Neural progenitor cell (in vitro differentiated cells): ENCODE measurements around the gene CLK3. TPM values are rescaled to one million over a fixed set of nuclear protein-coding genes. Genes with fewer than 3 reads are reported as not detected.

Experiments used
- DNase-seq: peaks from one replicate; pipeline ENCODE4 v3.0.0-alpha.2; 2016; ENCODE audit warnings: low spot score
- H2AFZ ChIP-seq: fragments of 200-600 bp; sonication (generic); replicated peaks from 2 replicates; pipeline ENCODE4 v1.6.1; 2016; ENCODE audit warnings: antibody characterized with exemption
- H3F3A ChIP-seq: fragments of 200-600 bp; sonication (generic); 2 replicates; pipeline ENCODE4 v1.6.1; 2016; ENCODE audit warnings: antibody characterized with exemption, low read depth
- H3K27ac ChIP-seq: fragments of 200-600 bp; sonication (generic); 2 replicates; pipeline ENCODE4 v1.5.1; 2016; ENCODE audit warnings: mild to moderate bottlenecking
- H3K27me3 ChIP-seq: fragments of 200-600 bp; sonication (generic); 2 replicates; pipeline ENCODE4 v1.6.1; 2016; ENCODE audit warnings: mild to moderate bottlenecking, moderate library complexity
- H3K36me3 ChIP-seq: fragments of 200-600 bp; sonication (generic); 2 replicates; pipeline ENCODE4 v1.5.1; 2016
- H3K4me1 ChIP-seq: fragments of 200-600 bp; sonication (generic); 2 replicates; pipeline ENCODE4 v1.6.1; 2016; ENCODE audit warnings: mixed run types
- H3K4me2 ChIP-seq: fragments of 200-600 bp; sonication (generic); 2 replicates; pipeline ENCODE4 v1.6.1; 2016
- H3K4me3 ChIP-seq: fragments of 200-600 bp; sonication (generic); 2 replicates; pipeline ENCODE4 v1.5.1; 2016
- H3K79me2 ChIP-seq: fragments of 200-600 bp; sonication (generic); 2 replicates; pipeline ENCODE4 v1.6.1; 2016; ENCODE audit warnings: low read depth
- H3K9ac ChIP-seq: fragments of 200-600 bp; sonication (generic); 2 replicates; pipeline ENCODE4 v1.6.1; 2016
- H3K9me3 ChIP-seq: fragments of 200-600 bp; sonication (generic); 2 replicates; pipeline ENCODE4 v1.5.1; 2016; ENCODE audit warnings: low read depth
- H4K20me1 ChIP-seq: fragments of 200-600 bp; sonication (generic); 2 replicates; pipeline ENCODE4 v1.6.1; 2016; ENCODE audit warnings: low read depth
- H3K27ac Mint-ChIP-seq: 3 replicates; pipeline ENCODE4 v1.8.0; 2021; ENCODE audit warnings: mixed read lengths
- H3K27me3 Mint-ChIP-seq: 2 replicates; pipeline ENCODE4 v1.8.0; 2022; ENCODE audit warnings: low read depth, mild to moderate bottlenecking, inconsistent platforms, moderate library complexity, mixed read lengths; ENCODE audit not compliant: insufficient read depth
- H3K36me3 Mint-ChIP-seq: 3 replicates; pipeline ENCODE4 v1.8.0; 2021; ENCODE audit warnings: mixed read lengths
- H3K4me1 Mint-ChIP-seq: 3 replicates; pipeline ENCODE4 v1.8.0; 2021; ENCODE audit warnings: mixed read lengths
- H3K4me3 Mint-ChIP-seq: 3 replicates; pipeline ENCODE4 v1.8.0; 2021; ENCODE audit warnings: mild to moderate bottlenecking, moderate library complexity, mixed read lengths
- H3K9me3 Mint-ChIP-seq: 3 replicates; pipeline ENCODE4 v1.8.0; 2020; ENCODE audit warnings: mixed read lengths
- CTCF ChIP-seq: fragments of 200-600 bp; sonication (generic); IDR thresholded peaks from 2 replicates; pipeline ENCODE4 v1.5.1; 2017; ENCODE audit warnings: antibody characterized with exemption, mild to moderate bottlenecking
- EZH2 ChIP-seq: fragments of 200-600 bp; sonication (generic); IDR thresholded peaks from 2 replicates; pipeline ENCODE4 v1.6.1; 2017; ENCODE audit warnings: antibody characterized with exemption, mild to moderate bottlenecking, moderate library complexity
- EZH2phosphoT487 ChIP-seq: fragments of 200-600 bp; sonication (generic); IDR thresholded peaks from 2 replicates; pipeline ENCODE4 v1.6.1; 2017; ENCODE audit warnings: antibody characterized with exemption
- total RNA-seq: library from RNA; depleted of rRNA; stranded (reverse); fragments of >200 nt; gene quantifications from 2 replicates; pipeline ENCODE4 v1.2.3, GENCODE V29; 2015; ENCODE audit warnings: low replicate concordance

The CLK3 gene
- total RNA-seq, 1 donor from 2014 or later = 66.1 TPM

DNA sequence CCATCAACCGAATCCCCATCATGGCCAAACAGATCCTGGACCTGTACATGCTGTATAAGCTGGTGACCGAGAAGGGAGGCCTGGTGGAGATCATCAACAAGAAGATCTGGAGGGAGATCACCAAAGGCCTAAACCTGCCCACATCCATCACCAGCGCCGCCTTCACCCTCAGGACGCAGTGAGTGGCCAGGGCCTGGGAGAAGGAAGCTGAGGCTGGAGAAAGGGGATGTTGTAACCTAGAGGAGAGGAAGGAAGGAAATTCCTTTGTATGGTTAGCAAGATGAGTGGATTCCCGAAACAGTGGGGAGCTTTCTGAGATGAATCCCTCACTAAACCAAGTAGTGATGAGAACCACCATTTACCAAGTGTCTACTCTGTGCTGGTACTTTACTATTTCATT lies 25.8 kb upstream of the CLK3 start:
- H3K4me1 ChIP-seq = peaks cover 24% of the 10 kb centered on the region
- H3K36me3 ChIP-seq = no peaks in the 10 kb centered on the region
- H3K27me3 Mint-ChIP-seq = peaks cover 4% of the 10 kb centered on the region

GRCh38 chr15:74592222-74592621 lies 23.4 kb upstream of the CLK3 start:
- peaks cover 4% of the 10 kb centered on the region for H3K27me3 Mint-ChIP-seq
- TF ChIP-seq EZH2phosphoT487 = no peak
- no peak overlapping the region for H3K4me3 Mint-ChIP-seq
- Histone ChIP-seq H3K27me3 (no peaks in the 10 kb centered on the region), H4K20me1 (peaks cover 35% of the 10 kb centered on the region), H3K4me1 (peaks cover 16% of the 10 kb centered on the region), H3K4me3 (no peak overlapping the region), H3K4me2 (no peak overlapping the region), H3K9ac (no peak overlapping the region), H3K9me3 (no peaks in the 10 kb centered on the region), H3K36me3 (no peaks in the 10 kb centered on the region), H3F3A (peaks cover 16% of the 10 kb centered on the region), H2AFZ (no peak overlapping the region), H3K79me2 (peaks cover 3% of the 10 kb centered on the region), H3K27ac (no peak overlapping the region)
- no peak for DNase-seq
- H3K9me3 Mint-ChIP-seq = no peaks in the 10 kb centered on the region
- peaks cover 16% of the 10 kb centered on the region for H3K4me1 Mint-ChIP-seq
- peaks cover 33% of the 10 kb centered on the region for H3K36me3 Mint-ChIP-seq
- no peak overlapping the region for H3K27ac Mint-ChIP-seq

More for the DNA sequence above, 25.8 kb upstream of the CLK3 start:
- no peak overlapping the region for H3K4me3 ChIP-seq
- Mint-ChIP-seq H3K4me3 (no peak overlapping the region), H3K9me3 (no peaks in the 10 kb centered on the region), H3K36me3 (peaks cover 35% of the 10 kb centered on the region), H3K27ac (no peak overlapping the region), H3K4me1 (peaks cover 21% of the 10 kb centered on the region)
- DNase-seq = no peak
- H4K20me1 ChIP-seq = peaks cover 59% of the 10 kb centered on the region
- H3K27ac ChIP-seq = no peak overlapping the region
- no peak for TF ChIP-seq EZH2phosphoT487
- H3F3A ChIP-seq = peaks cover 29% of the 10 kb centered on the region
- H3K9ac ChIP-seq = no peak overlapping the region
- no peaks in the 10 kb centered on the region for H3K9me3 ChIP-seq
- no peaks in the 10 kb centered on the region for H3K27me3 ChIP-seq
- H2AFZ ChIP-seq = no peak overlapping the region
- H3K79me2 ChIP-seq = peaks cover 13% of the 10 kb centered on the region
- no peak overlapping the region for H3K4me2 ChIP-seq

GRCh38 chr15:74593122-74593521 lies 22.5 kb upstream of the CLK3 start:
- H3K9me3 ChIP-seq = no peaks in the 10 kb centered on the region
- H3K27me3 ChIP-seq = no peaks in the 10 kb centered on the region
- no peak overlapping the region for H2AFZ ChIP-seq
- H3K27ac ChIP-seq = no peak overlapping the region
- no peak overlapping the region for H3K4me3 ChIP-seq
- TF ChIP-seq CTCF = no peak
- TF ChIP-seq EZH2phosphoT487 = no peak
- no peak for TF ChIP-seq EZH2
- no peak overlapping the region for H3K9ac ChIP-seq
- H3K9me3 Mint-ChIP-seq = no peaks in the 10 kb centered on the region
- no peak for DNase-seq
- peaks cover 11% of the 10 kb centered on the region for H3K4me1 Mint-ChIP-seq
- peaks cover 10% of the 10 kb centered on the region for H3F3A ChIP-seq
- peaks cover 9% of the 10 kb centered on the region for H3K4me1 ChIP-seq
- no peak overlapping the region for H3K4me2 ChIP-seq
- H3K27me3 Mint-ChIP-seq = peaks cover 4% of the 10 kb centered on the region
- no peaks in the 10 kb centered on the region for H3K36me3 ChIP-seq
- no peak overlapping the region for H3K27ac Mint-ChIP-seq
- H3K36me3 Mint-ChIP-seq = peaks cover 36% of the 10 kb centered on the region
- no peak overlapping the region for H3K4me3 Mint-ChIP-seq
- peaks cover 26% of the 10 kb centered on the region for H4K20me1 ChIP-seq
- H3K79me2 ChIP-seq = no peaks in the 10 kb centered on the region

- peaks cover 2% of the 10 kb centered on the region for H3K27me3 Mint-ChIP-seq
- H3K79me2 ChIP-seq = no peaks in the 10 kb centered on the region
- H3K27ac Mint-ChIP-seq = no peak overlapping the region
- H3K9me3 ChIP-seq = no peaks in the 10 kb centered on the region
- H3K36me3 ChIP-seq = no peaks in the 10 kb centered on the region
- TF ChIP-seq EZH2 (no peak), CTCF (no peak), EZH2phosphoT487 (no peak)
- H2AFZ ChIP-seq = no peak overlapping the region
- no peak overlapping the region for H3K9ac ChIP-seq
- H3K4me2 ChIP-seq = no peak overlapping the region
- H3K4me1 Mint-ChIP-seq = peaks cover 9% of the 10 kb centered on the region
- H3K4me3 Mint-ChIP-seq = no peak overlapping the region
- H3F3A ChIP-seq = peaks cover 9% of the 10 kb centered on the region
- H3K4me3 ChIP-seq = no peak overlapping the region
- H3K36me3 Mint-ChIP-seq = peaks cover 40% of the 10 kb centered on the region
- DNase-seq = no peak
- no peak overlapping the region for H3K27ac ChIP-seq
- H3K9me3 Mint-ChIP-seq = no peaks in the 10 kb centered on the region
- H3K27me3 ChIP-seq = no peaks in the 10 kb centered on the region
- H4K20me1 ChIP-seq = peaks cover 13% of the 10 kb centered on the region
- peaks cover 13% of the 10 kb centered on the region for H3K4me1 ChIP-seq
Observed at GRCh38 chr15:74594455-74594854, 21.2 kb upstream of the CLK3 start.
